IMR-90 (cell line): ENCODE results near the gene C3orf18.

Experiments
- CEBPB ChIP-seq: IDR thresholded peaks from 2 replicates; pipeline ENCODE4 v1.6.1; 2012; ENCODE audit warnings: low read depth, low read length, improper control_type of control experiment
- FOS ChIP-seq: fragments of 150-350 bp; IDR thresholded peaks from 2 replicates; pipeline ENCODE4 v1.6.1; 2016; ENCODE audit warnings: low read depth, low read length
- MAFK ChIP-seq: IDR thresholded peaks from 2 replicates; pipeline ENCODE4 v1.6.1; 2012; ENCODE audit warnings: low read depth, low read length, improper control_type of control experiment
- MXI1 ChIP-seq: IDR thresholded peaks from 2 replicates; pipeline ENCODE4 v1.6.1; 2012; ENCODE audit warnings: low read depth, mild to moderate bottlenecking, low read length, moderate library complexity, borderline replicate concordance
- NFE2L2 ChIP-seq: fragments of 150-350 bp; IDR thresholded peaks from 2 replicates; pipeline ENCODE4 v1.6.1; 2016; ENCODE audit warnings: low read depth, mild to moderate bottlenecking, low read length
- POLR2A ChIP-seq: IDR thresholded peaks from 2 replicates; pipeline ENCODE4 v1.6.1; 2012; ENCODE audit warnings: mild to moderate bottlenecking, low read depth, low read length
- RAD21 ChIP-seq: IDR thresholded peaks from 2 replicates; pipeline ENCODE4 v1.6.1; 2012; ENCODE audit warnings: low read length, improper control_type of control experiment
- RCOR1 ChIP-seq: IDR thresholded peaks from 2 replicates; pipeline ENCODE4 v1.6.1; 2012; ENCODE audit warnings: mild to moderate bottlenecking, low read length, improper control_type of control experiment; ENCODE audit not compliant: insufficient replicate concordance
- RFX5 ChIP-seq: IDR thresholded peaks from 2 replicates; pipeline ENCODE4 v1.8.0; 2012; ENCODE audit warnings: low read depth, mild to moderate bottlenecking, low read length, moderate library complexity
- SMC3 ChIP-seq: fragments of 150-350 bp; IDR thresholded peaks from 2 replicates; pipeline ENCODE4 v1.6.1; 2016; ENCODE audit warnings: low read depth, mild to moderate bottlenecking, antibody characterized with exemption, low read length, moderate library complexity
- TF ChIP-seq, protein P1 (sequence below): conservative IDR thresholded peaks from 2 replicates; pipeline ENCODE4 v1.5.1; 2012; ENCODE audit warnings: mild to moderate bottlenecking, low read depth, low read length, improper control_type of control experiment
- TF ChIP-seq, protein P2 (sequence below): fragments of 150-350 bp; IDR thresholded peaks from 2 replicates; pipeline ENCODE4 v1.6.1; 2016; ENCODE audit warnings: low read depth, mild to moderate bottlenecking, low read length, moderate library complexity, borderline replicate concordance
- TF ChIP-seq, protein P3 (sequence below): fragments of 150-350 bp; IDR thresholded peaks from 2 replicates; pipeline ENCODE4 v1.6.1; 2017; ENCODE audit warnings: mild to moderate bottlenecking, antibody characterized with exemption, low read length, low read depth

DNA sequence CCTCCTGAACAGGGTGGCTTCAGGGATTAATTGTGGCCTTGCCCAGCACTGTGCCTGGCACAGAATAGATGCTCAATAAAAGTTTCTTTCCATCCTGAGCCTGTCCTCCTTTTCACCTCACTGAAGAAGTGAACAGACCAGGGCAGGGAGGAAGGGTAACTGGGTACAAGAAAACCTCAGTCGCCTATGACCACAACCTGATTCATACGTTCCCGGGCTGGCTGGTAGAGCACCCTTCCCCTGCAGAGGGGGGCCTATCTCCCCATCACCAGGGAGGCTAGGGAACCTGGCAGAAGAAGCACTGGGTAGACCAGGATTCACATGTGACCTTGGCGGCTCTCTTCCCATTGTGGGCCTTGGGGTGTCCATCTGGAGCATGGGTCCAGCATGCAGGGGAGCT is 36.3 kb downstream of the C3orf18 start:
- TF ChIP-seq, protein P1, sequence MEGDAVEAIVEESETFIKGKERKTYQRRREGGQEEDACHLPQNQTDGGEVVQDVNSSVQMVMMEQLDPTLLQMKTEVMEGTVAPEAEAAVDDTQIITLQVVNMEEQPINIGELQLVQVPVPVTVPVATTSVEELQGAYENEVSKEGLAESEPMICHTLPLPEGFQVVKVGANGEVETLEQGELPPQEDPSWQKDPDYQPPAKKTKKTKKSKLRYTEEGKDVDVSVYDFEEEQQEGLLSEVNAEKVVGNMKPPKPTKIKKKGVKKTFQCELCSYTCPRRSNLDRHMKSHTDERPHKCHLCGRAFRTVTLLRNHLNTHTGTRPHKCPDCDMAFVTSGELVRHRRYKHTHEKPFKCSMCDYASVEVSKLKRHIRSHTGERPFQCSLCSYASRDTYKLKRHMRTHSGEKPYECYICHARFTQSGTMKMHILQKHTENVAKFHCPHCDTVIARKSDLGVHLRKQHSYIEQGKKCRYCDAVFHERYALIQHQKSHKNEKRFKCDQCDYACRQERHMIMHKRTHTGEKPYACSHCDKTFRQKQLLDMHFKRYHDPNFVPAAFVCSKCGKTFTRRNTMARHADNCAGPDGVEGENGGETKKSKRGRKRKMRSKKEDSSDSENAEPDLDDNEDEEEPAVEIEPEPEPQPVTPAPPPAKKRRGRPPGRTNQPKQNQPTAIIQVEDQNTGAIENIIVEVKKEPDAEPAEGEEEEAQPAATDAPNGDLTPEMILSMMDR: no peak
- no peak for TF ChIP-seq RCOR1
- no peak for TF ChIP-seq POLR2A
- TF ChIP-seq RFX5: no peak
- TF ChIP-seq MXI1: no peak
- no peak for TF ChIP-seq MAFK
- TF ChIP-seq NFE2L2: no peak
- TF ChIP-seq RAD21: no peak
- TF ChIP-seq SMC3: no peak
- TF ChIP-seq, protein P2, sequence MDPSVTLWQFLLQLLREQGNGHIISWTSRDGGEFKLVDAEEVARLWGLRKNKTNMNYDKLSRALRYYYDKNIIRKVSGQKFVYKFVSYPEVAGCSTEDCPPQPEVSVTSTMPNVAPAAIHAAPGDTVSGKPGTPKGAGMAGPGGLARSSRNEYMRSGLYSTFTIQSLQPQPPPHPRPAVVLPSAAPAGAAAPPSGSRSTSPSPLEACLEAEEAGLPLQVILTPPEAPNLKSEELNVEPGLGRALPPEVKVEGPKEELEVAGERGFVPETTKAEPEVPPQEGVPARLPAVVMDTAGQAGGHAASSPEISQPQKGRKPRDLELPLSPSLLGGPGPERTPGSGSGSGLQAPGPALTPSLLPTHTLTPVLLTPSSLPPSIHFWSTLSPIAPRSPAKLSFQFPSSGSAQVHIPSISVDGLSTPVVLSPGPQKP: no peak
- TF ChIP-seq FOS: no peak
- no peak for TF ChIP-seq CEBPB
- TF ChIP-seq, protein P3, sequence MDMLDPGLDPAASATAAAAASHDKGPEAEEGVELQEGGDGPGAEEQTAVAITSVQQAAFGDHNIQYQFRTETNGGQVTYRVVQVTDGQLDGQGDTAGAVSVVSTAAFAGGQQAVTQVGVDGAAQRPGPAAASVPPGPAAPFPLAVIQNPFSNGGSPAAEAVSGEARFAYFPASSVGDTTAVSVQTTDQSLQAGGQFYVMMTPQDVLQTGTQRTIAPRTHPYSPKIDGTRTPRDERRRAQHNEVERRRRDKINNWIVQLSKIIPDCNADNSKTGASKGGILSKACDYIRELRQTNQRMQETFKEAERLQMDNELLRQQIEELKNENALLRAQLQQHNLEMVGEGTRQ: no peak
